Neural crest cell (in vitro differentiated cells): ENCODE data around the gene B3GAT2. TPM values are rescaled to one million over a fixed set of nuclear protein-coding genes. Genes with fewer than 3 reads are reported as not detected.
A peak's percentile ranks its signal among the peaks of the same experiment; 100 is the strongest.
"Not testable (repeated sequence)": the region's sequence is repeated elsewhere in the genome, so short reads cannot be mapped to it uniquely, and the experiment has no call there.

ENCODE experiments used
- DNase-seq: peaks from one replicate; pipeline ENCODE4 v3.0.0; 2021; ENCODE audit warnings: low read depth, mixed read lengths, low spot score
- H3K27ac Mint-ChIP-seq: one replicate; pipeline ENCODE4 v1.8.0; 2021; ENCODE audit warnings: mild to moderate bottlenecking, mixed read lengths; ENCODE audit not compliant: unreplicated experiment
- H3K27me3 Mint-ChIP-seq: 2 replicates; pipeline ENCODE4 v1.8.0; 2021; ENCODE audit warnings: low read depth, mild to moderate bottlenecking, mixed read lengths
- H3K36me3 Mint-ChIP-seq: 2 replicates; pipeline ENCODE4 v1.8.0; 2021; ENCODE audit warnings: low read depth, mild to moderate bottlenecking, mixed read lengths
- H3K4me1 Mint-ChIP-seq: 2 replicates; pipeline ENCODE4 v1.8.0; 2021; ENCODE audit warnings: mixed read lengths
- H3K4me3 Mint-ChIP-seq: one replicate; pipeline ENCODE4 v1.8.0; 2021; ENCODE audit warnings: mild to moderate bottlenecking, mixed read lengths
- H3K9me3 Mint-ChIP-seq: 2 replicates; pipeline ENCODE4 v1.8.0; 2021; ENCODE audit warnings: mixed read lengths
- CTCF ChIP-seq: fragments of 200-600 bp; sonication (generic); conservative IDR thresholded peaks from 2 replicates; pipeline ENCODE4 v1.5.0; 2021; ENCODE audit warnings: antibody characterized with exemption, mild to moderate bottlenecking
- total RNA-seq: library from RNA; stranded (reverse); gene quantifications from 2 replicates; pipeline ENCODE4 v1.2.1, GENCODE V29; 2021

Gene B3GAT2
- total RNA-seq, 1 donor from 2014 or later: 1.2 TPM

DNA sequence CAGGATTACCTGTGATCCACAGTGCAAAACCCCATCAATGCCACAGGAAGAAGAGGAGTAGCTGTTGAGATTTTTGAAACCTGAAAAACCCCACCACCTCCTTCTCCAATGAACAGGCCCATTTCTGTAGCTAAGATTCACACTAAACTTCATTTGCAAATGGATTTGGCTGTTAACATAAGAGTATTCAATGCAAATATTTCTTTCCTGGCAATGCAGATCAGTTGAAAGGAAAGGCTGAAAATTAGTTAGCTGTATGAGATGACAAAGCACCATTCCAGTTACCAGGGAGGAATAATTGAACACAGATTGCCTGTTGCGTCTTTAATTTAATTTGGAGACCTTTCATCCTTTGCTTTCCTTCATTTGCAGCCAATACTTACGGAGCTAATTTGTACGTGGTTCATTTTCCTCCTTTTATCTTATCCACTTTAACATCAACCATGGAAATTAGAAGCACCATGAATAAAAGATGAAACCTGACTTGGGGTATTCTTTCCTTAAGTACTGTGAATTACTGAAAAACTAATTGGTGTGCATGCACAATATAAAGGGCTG lies 4.2 kb downstream of the B3GAT2 start:
- H3K4me3 Mint-ChIP-seq: no peak overlapping the region
- no peaks in the 10 kb centered on the region for H3K36me3 Mint-ChIP-seq
- DNase-seq: no peak
- no peak overlapping the region for H3K27ac Mint-ChIP-seq
- H3K9me3 Mint-ChIP-seq: no peaks in the 10 kb centered on the region
- no peak for TF ChIP-seq CTCF
- H3K4me1 Mint-ChIP-seq: peaks cover 2% of the 10 kb centered on the region
- peaks cover 64% of the 10 kb centered on the region for H3K27me3 Mint-ChIP-seq

DNA sequence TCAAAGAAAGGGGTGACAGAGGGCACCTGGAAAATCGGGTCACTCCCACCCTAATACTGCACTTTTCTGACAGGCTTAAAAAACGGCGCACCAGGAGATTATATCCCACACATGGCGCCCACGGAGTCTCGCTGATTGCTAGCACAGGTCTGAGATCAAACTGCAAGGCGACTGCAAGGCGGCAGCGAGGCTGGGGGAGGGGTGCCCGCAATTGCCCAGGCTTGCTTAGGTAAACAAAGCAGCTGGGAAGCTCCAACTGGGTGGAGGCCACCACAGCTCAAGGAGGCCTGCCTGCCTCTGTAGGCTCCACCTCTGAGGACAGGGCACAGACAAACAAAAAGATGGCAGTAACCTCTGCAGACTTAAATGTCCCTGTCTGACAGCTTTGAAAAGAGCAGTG lies 12.5 kb downstream of the B3GAT2 start:
- not testable (repeated sequence) for H3K27me3 Mint-ChIP-seq, H3K4me1 Mint-ChIP-seq, H3K4me3 Mint-ChIP-seq, H3K9me3 Mint-ChIP-seq, H3K36me3 Mint-ChIP-seq, H3K27ac Mint-ChIP-seq, DNase-seq

DNA sequence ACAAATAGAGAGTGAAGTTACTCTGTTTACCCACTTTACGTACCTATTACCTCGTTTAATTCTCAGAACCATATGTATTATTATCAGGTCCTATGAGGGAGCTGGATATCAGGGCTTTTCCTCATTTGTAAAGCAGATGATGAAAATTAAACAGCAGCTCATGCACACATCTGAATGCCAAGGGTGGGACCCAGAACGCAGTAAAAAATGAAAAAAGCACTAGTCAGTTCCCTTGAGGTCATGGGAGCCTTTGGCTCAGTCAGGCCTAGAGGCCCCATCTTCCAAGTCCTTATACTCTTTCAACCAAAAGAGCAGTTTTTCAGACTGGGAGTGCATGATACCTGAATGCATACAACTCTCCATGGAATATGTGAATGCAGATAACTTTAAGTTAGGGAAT lies 23.0 kb downstream of the B3GAT2 start:
- Mint-ChIP-seq H3K4me3 (no peak overlapping the region), H3K27ac (peak overlapping the region; percentile 67), H3K4me1 (no peaks in the 10 kb centered on the region), H3K27me3 (no peaks in the 10 kb centered on the region), H3K36me3 (no peaks in the 10 kb centered on the region), H3K9me3 (no peaks in the 10 kb centered on the region)
- TF ChIP-seq CTCF: no peak
- DNase-seq: no peak

GRCh38 chr6:70905742-70906141 lies 51.1 kb downstream of the B3GAT2 start:
- no peak overlapping the region for H3K27ac Mint-ChIP-seq
- no peaks in the 10 kb centered on the region for H3K4me1 Mint-ChIP-seq
- H3K27me3 Mint-ChIP-seq: no peaks in the 10 kb centered on the region
- H3K9me3 Mint-ChIP-seq: no peaks in the 10 kb centered on the region
- no peak for TF ChIP-seq CTCF
- H3K4me3 Mint-ChIP-seq: no peak overlapping the region
- H3K36me3 Mint-ChIP-seq: no peaks in the 10 kb centered on the region
- DNase-seq: no peak

GRCh38 chr6:70903665-70904452 lies 53.0 kb downstream of the B3GAT2 start:
- no peak overlapping the region for H3K4me3 Mint-ChIP-seq
- H3K9me3 Mint-ChIP-seq: no peaks in the 10 kb centered on the region
- DNase-seq: no peak
- no peaks in the 10 kb centered on the region for H3K36me3 Mint-ChIP-seq
- no peak overlapping the region for H3K27ac Mint-ChIP-seq
- no peaks in the 10 kb centered on the region for H3K27me3 Mint-ChIP-seq
- H3K4me1 Mint-ChIP-seq: no peaks in the 10 kb centered on the region
- no peak for TF ChIP-seq CTCF

DNA sequence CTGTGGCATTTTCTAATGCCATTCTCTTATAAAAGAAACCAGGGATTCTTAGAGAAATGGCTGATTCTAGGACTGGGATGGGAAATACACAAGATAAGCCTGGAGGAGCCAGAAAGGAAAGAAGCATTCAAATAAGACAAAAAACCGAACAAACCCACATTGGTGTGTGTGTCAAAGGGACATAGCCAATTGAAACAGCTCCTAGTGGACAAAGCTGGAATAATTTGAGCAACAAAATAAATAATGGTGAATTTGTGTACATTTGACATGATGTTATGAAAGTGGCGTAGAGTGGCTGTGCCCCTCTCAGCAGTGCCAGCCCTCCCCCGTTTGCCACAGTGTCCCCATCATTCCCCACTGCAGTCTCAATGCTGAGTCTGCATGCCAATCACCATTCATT lies 55.5 kb downstream of the B3GAT2 start:
- Mint-ChIP-seq H3K36me3 (no peaks in the 10 kb centered on the region), H3K27ac (no peak overlapping the region), H3K4me1 (no peaks in the 10 kb centered on the region), H3K9me3 (no peaks in the 10 kb centered on the region), H3K4me3 (no peak overlapping the region), H3K27me3 (no peaks in the 10 kb centered on the region)
- peak; percentile 48 for TF ChIP-seq CTCF
- no peak for DNase-seq
